Measurements from ENCODE around the gene ZBTB5. TPM values are rescaled to one million over a fixed set of nuclear protein-coding genes. Genes with fewer than 3 reads are reported as not detected.

Gene ZBTB5
- total and polyA plus RNA-seq, 2 donors (not counting 3 experiments of a cell fraction or from before 2014, with no cell fraction given): 10.0 to 13.7 TPM

- CTCF ChIA-PET: no interaction called here
- no TSS peak for BruUV-seq (replicated peaks)
- no peaks in the 10 kb centered on the region for H3K9me1 ChIP-seq (replicated peaks; ENCODE audit: control insufficient read depth, extremely low read depth, insufficient read depth, low read length)
- TF ChIP-seq POLR2AphosphoS5 (IDR thresholded peaks at IDR 0.05; ENCODE audit: insufficient read depth, low read depth, low read length): no peak
- no peak for TF ChIP-seq JUN (IDR thresholded peaks at IDR 0.05; ENCODE audit: borderline replicate concordance, insufficient read depth, insufficient read length, low read depth)
- peaks cover 4 to 33% of the 10 kb centered on the region in 2 experiments for H3K36me3 ChIP-seq (ENCODE audit: control insufficient read depth in 2 of 2, extremely low read depth in 1 of 2, insufficient read depth in 2 of 2, low read length in 2 of 2)
- H3K27me3 ChIP-seq (ENCODE audit: control insufficient read depth in 2 of 2, insufficient read depth in 2 of 2, low read length in 2 of 2): no peaks in the 10 kb centered on the region
- no peak overlapping the region for H3K9ac ChIP-seq (replicated peaks; ENCODE audit: extremely low read depth, insufficient read depth, low read length)
- FAIRE-seq (no peak), DNase-seq (ENCODE audit: low read depth, low spot score) (no peak)
- H3K4me2 ChIP-seq (ENCODE audit: insufficient read depth, low read length): no peak overlapping the region
- H4K20me1 ChIP-seq (replicated peaks; ENCODE audit: control insufficient read depth, extremely low read depth, insufficient read depth, low read length): no peaks in the 10 kb centered on the region
- no peaks in the 10 kb centered on the region for H3K4me1 ChIP-seq (ENCODE audit: control insufficient read depth, extremely low read depth, insufficient read depth, low read length)
- H3K79me2 ChIP-seq (ENCODE audit: control insufficient read depth, insufficient read depth, low read length): no peaks in the 10 kb centered on the region
- POLR2A ChIA-PET: no interaction called here
- dilution Hi-C loops (cut with MboI; ENCODE audit: extremely low pct_ligation_motif_present, low sequenced_read_pairs): no loop called here
- H3K27ac ChIP-seq (ENCODE audit: insufficient read depth, low read depth, low read length): no peak overlapping the region
- intact Hi-C loops (cut with micrococcal nuclease): no loop called here
- no peak overlapping the region for H3K4me3 ChIP-seq (replicated peaks in 1 of 3; ENCODE audit: insufficient read depth in 1 of 3, low read depth in 1 of 3, low read length in 3 of 3)
- H3K9me3 ChIP-seq (replicated peaks; ENCODE audit: control insufficient read depth, insufficient read depth, low read length): no peaks in the 10 kb centered on the region
- H2AFZ ChIP-seq (ENCODE audit: low read depth, low read length): no peak overlapping the region
Measured at GRCh38 chr9:37430841-37431597, 34.2 kb downstream of the ZBTB5 start.

GRCh38 chr9:37429441-37430285 is 35.6 kb downstream of the ZBTB5 start:
- peaks cover 4 to 30% of the 10 kb centered on the region in 2 experiments for H3K36me3 ChIP-seq (ENCODE audit: control insufficient read depth in 2 of 2, extremely low read depth in 1 of 2, insufficient read depth in 2 of 2, low read length in 2 of 2)
- H3K27me3 ChIP-seq (ENCODE audit: control insufficient read depth in 2 of 2, insufficient read depth in 2 of 2, low read length in 2 of 2): no peaks in the 10 kb centered on the region
- intact Hi-C loops (cut with micrococcal nuclease) (no loop called here), dilution Hi-C loops (cut with MboI; ENCODE audit: extremely low pct_ligation_motif_present, low sequenced_read_pairs) (no loop called here)
- no peaks in the 10 kb centered on the region for H3K4me1 ChIP-seq (ENCODE audit: control insufficient read depth, extremely low read depth, insufficient read depth, low read length)
- DNase-seq (ENCODE audit: low read depth, low spot score) (no peak), FAIRE-seq (no peak)
- no TSS peak for BruUV-seq (replicated peaks)
- H3K9ac ChIP-seq (replicated peaks; ENCODE audit: extremely low read depth, insufficient read depth, low read length): no peak overlapping the region
- H3K9me3 ChIP-seq (replicated peaks; ENCODE audit: control insufficient read depth, insufficient read depth, low read length): no peaks in the 10 kb centered on the region
- no peaks in the 10 kb centered on the region for H3K9me1 ChIP-seq (replicated peaks; ENCODE audit: control insufficient read depth, extremely low read depth, insufficient read depth, low read length)
- H3K27ac ChIP-seq (ENCODE audit: insufficient read depth, low read depth, low read length): no peak overlapping the region
- TF ChIP-seq GATA2 (IDR thresholded peaks at IDR 0.05; ENCODE audit: insufficient read depth, insufficient read length, low read depth, low read length): no peak
- TF ChIP-seq JUN (IDR thresholded peaks at IDR 0.05; ENCODE audit: borderline replicate concordance, insufficient read depth, insufficient read length, low read depth): no peak
- TF ChIP-seq CTCF (IDR thresholded peaks at IDR 0.05; ENCODE audit: extremely low read depth in 1 of 2, insufficient read depth in 1 of 2, low read depth in 1 of 2, low read length in 2 of 2): no peak
- TF ChIP-seq POLR2A (IDR thresholded peaks at IDR 0.05; ENCODE audit: low read depth, low read length): no peak
- no peak for TF ChIP-seq MAX (IDR thresholded peaks at IDR 0.05; ENCODE audit: insufficient read depth, insufficient read length)
- TF ChIP-seq POLR2AphosphoS5 (IDR thresholded peaks at IDR 0.05; ENCODE audit: insufficient read depth, low read depth, low read length): no peak
- TF ChIP-seq FOS (IDR thresholded peaks at IDR 0.05; ENCODE audit: borderline replicate concordance, insufficient read depth, low read length): no peak
- H3K4me2 ChIP-seq (ENCODE audit: insufficient read depth, low read length): no peak overlapping the region
- H3K79me2 ChIP-seq (ENCODE audit: control insufficient read depth, insufficient read depth, low read length): peaks cover 4% of the 10 kb centered on the region
- POLR2A ChIA-PET: no interaction called here
- no peaks in the 10 kb centered on the region for H4K20me1 ChIP-seq (replicated peaks; ENCODE audit: control insufficient read depth, extremely low read depth, insufficient read depth, low read length)
- H2AFZ ChIP-seq (ENCODE audit: low read depth, low read length): no peak overlapping the region
- CTCF ChIA-PET: no interaction called here
- H3K4me3 ChIP-seq (replicated peaks in 1 of 3; ENCODE audit: insufficient read depth in 1 of 3, low read depth in 1 of 3, low read length in 3 of 3): no peak overlapping the region

All from endothelial cell of umbilical vein (primary cell).